ENCODE data around the gene SOX6.
"Not testable (repeated sequence)": the region's sequence is repeated elsewhere in the genome, so short reads cannot be mapped to it uniquely, and the experiment has no call there.

SOX6 gene

GRCh38 chr11:16151138-16151537 lies 205.2 kb downstream of the SOX6 start:
- TF ChIP-seq EZH2phosphoT487 (IDR thresholded peaks at IDR 0.05; ENCODE audit: borderline replicate concordance, low read length): no peak
- no peak for TF ChIP-seq CTCF (IDR thresholded peaks at IDR 0.05; ENCODE audit: low read depth, low read length, poor library complexity, severe bottlenecking)
- Histone ChIP-seq H3K4me2 (ENCODE audit: low read length) (no peak overlapping the region), H3F3A (ENCODE audit: control insufficient read depth, insufficient read depth) (no peaks in the 10 kb centered on the region)

DNA sequence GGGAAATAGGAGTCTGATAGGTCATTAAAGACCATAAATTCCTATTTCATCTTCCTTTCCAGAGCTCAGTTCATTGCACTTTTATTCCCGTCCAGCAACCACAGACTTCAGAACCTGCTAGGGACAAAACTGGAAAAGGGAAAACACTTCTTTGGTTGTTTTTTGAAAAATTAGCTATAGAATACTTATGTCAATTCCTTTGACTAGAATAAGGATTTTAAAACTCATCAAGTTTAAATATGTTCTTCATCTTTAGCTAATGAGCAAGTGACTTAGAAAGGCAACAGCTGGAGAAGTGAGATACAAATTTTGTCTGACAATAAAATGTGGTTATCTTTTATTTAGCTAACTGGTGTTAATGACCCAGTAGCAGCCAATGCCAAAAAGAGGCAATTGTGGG lies 206.9 kb downstream of the SOX6 start:
- Histone ChIP-seq H4K20me1 (ENCODE audit: control insufficient read depth, insufficient read depth, low read depth, low read length) (no peaks in the 10 kb centered on the region), H3K79me2 (ENCODE audit: control insufficient read depth, low read length) (no peaks in the 10 kb centered on the region), H3K9me3 (ENCODE audit: control insufficient read depth, insufficient read depth, low read length) (no peaks in the 10 kb centered on the region), H3K9me2 (replicated peaks; ENCODE audit: control insufficient read depth, low read length) (no peaks in the 10 kb centered on the region), H3K36me3 (ENCODE audit: control insufficient read depth, low read length) (no peaks in the 10 kb centered on the region), H3K27ac (ENCODE audit: low read depth, low read length) (no peak overlapping the region), H3K27me3 (ENCODE audit: control insufficient read depth, low read length) (no peaks in the 10 kb centered on the region), H3K4me3 (ENCODE audit: low read length) (no peak overlapping the region), H3K4me2 (ENCODE audit: low read length) (no peak overlapping the region), H3F3A (ENCODE audit: control insufficient read depth, insufficient read depth) (no peaks in the 10 kb centered on the region), H3K4me1 (ENCODE audit: control insufficient read depth, low read length) (no peaks in the 10 kb centered on the region)
- TF ChIP-seq EZH2phosphoT487 (IDR thresholded peaks at IDR 0.05; ENCODE audit: borderline replicate concordance, low read length) (no peak), CTCF (IDR thresholded peaks at IDR 0.05; ENCODE audit: low read depth, low read length, poor library complexity, severe bottlenecking) (no peak)

More at GRCh38 chr11:16151138-16151537, 205.2 kb downstream of the SOX6 start:
- Histone ChIP-seq H3K27me3 (ENCODE audit: control insufficient read depth, low read length) (no peaks in the 10 kb centered on the region), H3K9me3 (ENCODE audit: control insufficient read depth, insufficient read depth, low read length) (no peaks in the 10 kb centered on the region), H3K4me3 (ENCODE audit: low read length) (no peak overlapping the region), H3K4me1 (ENCODE audit: control insufficient read depth, low read length) (no peaks in the 10 kb centered on the region), H4K20me1 (ENCODE audit: control insufficient read depth, insufficient read depth, low read depth, low read length) (no peaks in the 10 kb centered on the region), H3K27ac (ENCODE audit: low read depth, low read length) (no peak overlapping the region), H3K36me3 (ENCODE audit: control insufficient read depth, low read length) (no peaks in the 10 kb centered on the region), H3K9me2 (replicated peaks; ENCODE audit: control insufficient read depth, low read length) (no peaks in the 10 kb centered on the region), H3K79me2 (ENCODE audit: control insufficient read depth, low read length) (no peaks in the 10 kb centered on the region)

- no peak for TF ChIP-seq CTCF (IDR thresholded peaks at IDR 0.05; ENCODE audit: low read depth, low read length, poor library complexity, severe bottlenecking)
- TF ChIP-seq EZH2phosphoT487 (IDR thresholded peaks at IDR 0.05; ENCODE audit: borderline replicate concordance, low read length): no peak
- Histone ChIP-seq H3K4me3 (ENCODE audit: low read length) (no peak overlapping the region), H3K27ac (ENCODE audit: low read depth, low read length) (no peak overlapping the region), H3K4me2 (ENCODE audit: low read length) (no peak overlapping the region), H3K79me2 (ENCODE audit: control insufficient read depth, low read length) (no peaks in the 10 kb centered on the region), H3K4me1 (ENCODE audit: control insufficient read depth, low read length) (no peaks in the 10 kb centered on the region), H3K36me3 (ENCODE audit: control insufficient read depth, low read length) (no peaks in the 10 kb centered on the region), H3K9me3 (ENCODE audit: control insufficient read depth, insufficient read depth, low read length) (no peaks in the 10 kb centered on the region), H3K27me3 (ENCODE audit: control insufficient read depth, low read length) (no peaks in the 10 kb centered on the region), H3K9me2 (replicated peaks; ENCODE audit: control insufficient read depth, low read length) (no peaks in the 10 kb centered on the region), H3F3A (ENCODE audit: control insufficient read depth, insufficient read depth) (no peaks in the 10 kb centered on the region), H4K20me1 (ENCODE audit: control insufficient read depth, insufficient read depth, low read depth, low read length) (no peaks in the 10 kb centered on the region)
These were observed 207.9 kb downstream of the SOX6 start for GRCh38 chr11:16148301-16148931.

- H3K9me3 ChIP-seq (ENCODE audit: control insufficient read depth, insufficient read depth, low read length): not testable (repeated sequence)
These were observed 209.4 kb downstream of the SOX6 start for GRCh38 chr11:16146980-16147379.

DNA sequence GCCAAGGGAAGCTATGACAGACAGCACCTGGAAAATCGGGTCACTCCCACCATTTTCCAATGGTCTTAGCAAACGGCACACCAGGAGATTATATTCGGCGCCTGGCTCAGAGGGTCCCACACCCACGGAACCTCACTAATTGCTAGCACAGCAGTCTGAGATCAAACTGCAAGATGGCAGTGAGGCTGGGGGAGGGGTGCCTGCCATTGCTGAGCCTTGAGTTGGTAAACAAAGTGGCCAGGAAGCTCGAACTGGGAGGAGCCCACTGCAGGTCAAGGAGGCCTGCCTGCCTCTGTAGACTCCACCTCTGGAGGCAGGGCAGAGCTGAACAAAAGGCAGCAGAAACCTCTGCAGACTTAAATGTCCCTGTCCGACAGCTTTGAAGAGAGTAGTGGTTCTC lies 214.7 kb downstream of the SOX6 start:
- H3K4me1 ChIP-seq (ENCODE audit: control insufficient read depth, low read length); H3K4me2 ChIP-seq (ENCODE audit: low read length): not testable (repeated sequence)

More at GRCh38 chr11:16146980-16147379, 209.4 kb downstream of the SOX6 start:
- not testable (repeated sequence) for H3F3A ChIP-seq (ENCODE audit: control insufficient read depth, insufficient read depth); H3K79me2 ChIP-seq (ENCODE audit: control insufficient read depth, low read length); H3K9me2 ChIP-seq (replicated peaks; ENCODE audit: control insufficient read depth, low read length); H3K4me1 ChIP-seq (ENCODE audit: control insufficient read depth, low read length); H3K4me2 ChIP-seq (ENCODE audit: low read length); H3K27me3 ChIP-seq (ENCODE audit: control insufficient read depth, low read length); H4K20me1 ChIP-seq (ENCODE audit: control insufficient read depth, insufficient read depth, low read depth, low read length); H3K27ac ChIP-seq (ENCODE audit: low read depth, low read length); H3K4me3 ChIP-seq (ENCODE audit: low read length); H3K36me3 ChIP-seq (ENCODE audit: control insufficient read depth, low read length)

DNA sequence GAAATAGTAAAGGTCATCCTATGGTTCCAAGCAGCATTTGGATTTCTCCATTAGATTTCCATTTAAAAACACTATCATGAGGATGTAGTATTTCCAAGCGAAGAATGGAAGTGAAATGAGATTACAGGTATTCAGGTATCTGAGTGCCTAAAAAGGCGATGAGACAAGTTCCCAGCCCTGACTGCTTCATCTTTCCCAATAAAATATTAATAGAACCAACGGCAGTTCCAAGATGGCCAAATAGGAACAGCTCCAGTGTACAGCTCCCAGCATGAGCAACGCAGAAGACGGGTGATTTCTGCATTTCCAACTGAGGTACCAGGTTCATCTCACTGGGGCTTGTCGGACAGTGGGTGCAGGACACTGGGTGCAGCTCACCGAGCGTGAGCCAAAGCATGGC lies 215.2 kb downstream of the SOX6 start:
- H3K79me2 ChIP-seq (ENCODE audit: control insufficient read depth, low read length); H3K4me2 ChIP-seq (ENCODE audit: low read length); H4K20me1 ChIP-seq (ENCODE audit: control insufficient read depth, insufficient read depth, low read depth, low read length); H3K4me1 ChIP-seq (ENCODE audit: control insufficient read depth, low read length); H3K9me2 ChIP-seq (replicated peaks; ENCODE audit: control insufficient read depth, low read length); H3K9me3 ChIP-seq (ENCODE audit: control insufficient read depth, insufficient read depth, low read length); H3F3A ChIP-seq (ENCODE audit: control insufficient read depth, insufficient read depth); H3K4me3 ChIP-seq (ENCODE audit: low read length); H3K27me3 ChIP-seq (ENCODE audit: control insufficient read depth, low read length); H3K36me3 ChIP-seq (ENCODE audit: control insufficient read depth, low read length); H3K27ac ChIP-seq (ENCODE audit: low read depth, low read length): not testable (repeated sequence)

More for the DNA sequence above, 214.7 kb downstream of the SOX6 start:
- H3K9me2 ChIP-seq (replicated peaks; ENCODE audit: control insufficient read depth, low read length); H3K9me3 ChIP-seq (ENCODE audit: control insufficient read depth, insufficient read depth, low read length); H3K27me3 ChIP-seq (ENCODE audit: control insufficient read depth, low read length); H3K79me2 ChIP-seq (ENCODE audit: control insufficient read depth, low read length); H3K36me3 ChIP-seq (ENCODE audit: control insufficient read depth, low read length); H4K20me1 ChIP-seq (ENCODE audit: control insufficient read depth, insufficient read depth, low read depth, low read length); H3F3A ChIP-seq (ENCODE audit: control insufficient read depth, insufficient read depth); H3K4me3 ChIP-seq (ENCODE audit: low read length); H3K27ac ChIP-seq (ENCODE audit: low read depth, low read length): not testable (repeated sequence)
